ENCODE results near the gene FBXL16.

Gene FBXL16

DNA sequence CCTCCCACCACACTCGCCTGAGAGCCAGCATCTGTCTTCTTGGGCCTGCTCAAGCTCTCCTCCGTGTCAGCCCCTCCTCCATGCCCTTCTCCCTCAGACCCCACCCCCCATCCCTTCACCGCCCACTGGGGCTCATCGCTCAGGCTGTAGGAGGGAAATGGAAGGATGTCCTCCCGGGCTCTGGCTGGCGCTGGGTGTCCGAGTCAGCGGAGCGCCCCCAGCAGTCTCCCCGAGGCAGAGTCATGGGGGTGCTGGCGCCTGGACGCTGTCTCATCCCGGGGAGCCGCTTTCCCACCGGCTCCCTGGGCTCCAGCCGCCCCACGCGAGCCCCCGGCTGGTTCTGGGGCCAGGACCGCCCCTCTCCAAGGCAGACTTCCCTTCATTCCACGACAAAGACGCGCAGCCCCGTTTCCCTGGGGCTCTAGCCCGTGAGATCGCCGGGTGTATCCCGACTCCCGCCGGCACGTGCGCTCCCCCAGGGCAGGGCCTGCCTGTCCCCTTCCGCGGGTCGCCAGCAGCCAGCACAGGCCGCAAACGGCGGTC lies 14.9 kb upstream of the FBXL16 start:
- Histone ChIP-seq H4K20me1 (ENCODE audit: insufficient read depth, low read length) (no peaks in the 10 kb centered on the region), H2AFZ (ENCODE audit: low read length) (no peak overlapping the region), H3K9me3 (ENCODE audit: low read length) (no peaks in the 10 kb centered on the region), H3K27ac (ENCODE audit: low read depth, low read length, poor library complexity, severe bottlenecking) (peak overlapping the region; percentile 68), H3K4me3 (ENCODE audit: low read depth, low read length, poor library complexity, severe bottlenecking) (peak overlapping the region; percentile 89), H3K4me2 (ENCODE audit: low read length) (peak overlapping the region; percentile 93), H3K27me3 (ENCODE audit: insufficient read depth, low read length) (peaks cover 12% of the 10 kb centered on the region), H3K79me2 (ENCODE audit: insufficient read depth, low read length) (no peaks in the 10 kb centered on the region), H3F3A (ENCODE audit: insufficient read depth, low read length) (no peaks in the 10 kb centered on the region), H3K4me1 (ENCODE audit: insufficient read depth, low read length, severe bottlenecking) (peaks cover 31% of the 10 kb centered on the region), H3K9me2 (ENCODE audit: low read depth, low read length) (no peaks in the 10 kb centered on the region), H3K36me3 (ENCODE audit: insufficient read depth, low read length) (peaks cover 8% of the 10 kb centered on the region), H3K9ac (ENCODE audit: low read length) (peak overlapping the region; percentile 93)
- no peak for TF ChIP-seq EZH2 (IDR thresholded peaks at IDR 0.05; ENCODE audit: borderline replicate concordance, low read length)
- TF ChIP-seq, protein P1, sequence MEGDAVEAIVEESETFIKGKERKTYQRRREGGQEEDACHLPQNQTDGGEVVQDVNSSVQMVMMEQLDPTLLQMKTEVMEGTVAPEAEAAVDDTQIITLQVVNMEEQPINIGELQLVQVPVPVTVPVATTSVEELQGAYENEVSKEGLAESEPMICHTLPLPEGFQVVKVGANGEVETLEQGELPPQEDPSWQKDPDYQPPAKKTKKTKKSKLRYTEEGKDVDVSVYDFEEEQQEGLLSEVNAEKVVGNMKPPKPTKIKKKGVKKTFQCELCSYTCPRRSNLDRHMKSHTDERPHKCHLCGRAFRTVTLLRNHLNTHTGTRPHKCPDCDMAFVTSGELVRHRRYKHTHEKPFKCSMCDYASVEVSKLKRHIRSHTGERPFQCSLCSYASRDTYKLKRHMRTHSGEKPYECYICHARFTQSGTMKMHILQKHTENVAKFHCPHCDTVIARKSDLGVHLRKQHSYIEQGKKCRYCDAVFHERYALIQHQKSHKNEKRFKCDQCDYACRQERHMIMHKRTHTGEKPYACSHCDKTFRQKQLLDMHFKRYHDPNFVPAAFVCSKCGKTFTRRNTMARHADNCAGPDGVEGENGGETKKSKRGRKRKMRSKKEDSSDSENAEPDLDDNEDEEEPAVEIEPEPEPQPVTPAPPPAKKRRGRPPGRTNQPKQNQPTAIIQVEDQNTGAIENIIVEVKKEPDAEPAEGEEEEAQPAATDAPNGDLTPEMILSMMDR (IDR thresholded peaks at IDR 0.05; ENCODE audit: low read length), result peak; percentile 32; the same call in 1 of the 2 replicates

DNA sequence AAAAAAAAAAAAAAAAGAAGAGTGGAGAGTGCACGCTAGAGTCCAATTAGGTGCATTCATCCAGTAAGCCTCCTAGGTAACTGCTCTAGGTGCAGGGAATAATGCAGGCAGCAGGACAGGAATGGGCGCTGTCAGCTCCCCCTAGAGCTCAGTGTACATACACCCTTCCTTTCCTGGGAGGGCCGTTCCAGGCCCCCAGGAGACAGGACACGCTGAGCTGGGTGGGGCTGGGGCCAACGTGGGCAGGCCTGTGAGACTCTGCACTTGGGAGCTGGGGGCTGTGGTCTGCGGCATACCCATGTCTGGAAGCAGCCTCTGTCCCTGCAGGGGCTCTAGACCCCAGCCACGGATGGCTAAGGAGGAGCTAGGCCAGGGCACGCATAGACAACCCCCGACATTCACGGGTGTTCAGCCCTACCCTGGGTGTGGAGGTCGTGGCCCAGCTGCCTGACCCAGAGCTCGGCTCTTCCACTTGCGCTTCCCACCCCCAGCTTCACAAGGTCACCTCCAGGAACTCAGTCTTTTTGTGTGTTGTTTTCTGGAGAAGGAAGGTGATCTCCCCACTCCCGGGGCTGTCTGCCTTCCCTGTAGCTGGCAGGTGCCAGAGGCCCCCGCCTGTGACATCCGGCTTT lies 14.3 kb upstream of the FBXL16 start:
- H2AFZ ChIP-seq (ENCODE audit: low read length), result no peak overlapping the region
- no peaks in the 10 kb centered on the region for H4K20me1 ChIP-seq (ENCODE audit: insufficient read depth, low read length)
- no peaks in the 10 kb centered on the region for H3K9me2 ChIP-seq (ENCODE audit: low read depth, low read length)
- peak overlapping the region; percentile 93 for H3K9ac ChIP-seq (ENCODE audit: low read length)
- peaks cover 36% of the 10 kb centered on the region for H3K4me1 ChIP-seq (ENCODE audit: insufficient read depth, low read length, severe bottlenecking)
- no peak for TF ChIP-seq EZH2 (IDR thresholded peaks at IDR 0.05; ENCODE audit: borderline replicate concordance, low read length)
- TF ChIP-seq, protein P1 (IDR thresholded peaks at IDR 0.05; ENCODE audit: low read length), result peak; percentile 6; the same call in 1 of the 2 replicates
- peaks cover 12% of the 10 kb centered on the region for H3K27me3 ChIP-seq (ENCODE audit: insufficient read depth, low read length)
- no peak overlapping the region for H3K27ac ChIP-seq (ENCODE audit: low read depth, low read length, poor library complexity, severe bottlenecking)
- H3K4me3 ChIP-seq (ENCODE audit: low read depth, low read length, poor library complexity, severe bottlenecking), result peak overlapping the region; percentile 89
- H3K4me2 ChIP-seq (ENCODE audit: low read length), result peak overlapping the region; percentile 93
- peaks cover 8% of the 10 kb centered on the region for H3K36me3 ChIP-seq (ENCODE audit: insufficient read depth, low read length)
- H3K9me3 ChIP-seq (ENCODE audit: low read length), result no peaks in the 10 kb centered on the region
- no peaks in the 10 kb centered on the region for H3K79me2 ChIP-seq (ENCODE audit: insufficient read depth, low read length)
- H3F3A ChIP-seq (ENCODE audit: insufficient read depth, low read length), result no peaks in the 10 kb centered on the region

DNA sequence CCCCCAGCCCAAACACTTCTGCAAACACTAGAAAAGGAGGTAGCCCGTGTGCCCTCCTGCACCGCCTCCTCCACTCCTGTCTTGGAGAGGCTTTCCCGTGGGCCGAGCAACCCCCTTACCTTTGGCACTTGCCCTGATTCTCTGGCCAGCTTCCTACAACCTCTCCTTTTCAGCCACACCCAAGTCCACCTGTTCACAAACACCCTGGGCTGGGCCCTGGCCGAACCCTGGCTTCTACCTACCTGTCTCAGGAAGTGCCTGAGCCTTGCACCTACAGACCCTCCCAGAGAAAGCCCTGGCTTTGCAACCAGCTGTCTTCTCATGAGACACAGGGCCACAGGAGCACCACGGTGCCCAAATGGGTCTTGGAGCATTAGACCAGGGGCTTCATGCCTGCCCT lies 13.3 kb upstream of the FBXL16 start:
- Histone ChIP-seq H3F3A (ENCODE audit: insufficient read depth, low read length) (no peaks in the 10 kb centered on the region), H4K20me1 (ENCODE audit: insufficient read depth, low read length) (no peaks in the 10 kb centered on the region), H3K4me3 (ENCODE audit: low read depth, low read length, poor library complexity, severe bottlenecking) (no peak overlapping the region), H3K27ac (ENCODE audit: low read depth, low read length, poor library complexity, severe bottlenecking) (no peak overlapping the region), H3K79me2 (ENCODE audit: insufficient read depth, low read length) (no peaks in the 10 kb centered on the region), H3K9me2 (ENCODE audit: low read depth, low read length) (no peaks in the 10 kb centered on the region), H3K4me2 (ENCODE audit: low read length) (no peak overlapping the region), H3K9me3 (ENCODE audit: low read length) (no peaks in the 10 kb centered on the region), H3K27me3 (ENCODE audit: insufficient read depth, low read length) (peaks cover 18% of the 10 kb centered on the region), H3K4me1 (ENCODE audit: insufficient read depth, low read length, severe bottlenecking) (peaks cover 42% of the 10 kb centered on the region), H2AFZ (ENCODE audit: low read length) (no peak overlapping the region), H3K9ac (ENCODE audit: low read length) (no peak overlapping the region), H3K36me3 (ENCODE audit: insufficient read depth, low read length) (peaks cover 8% of the 10 kb centered on the region)
- no peak for TF ChIP-seq EZH2 (IDR thresholded peaks at IDR 0.05; ENCODE audit: borderline replicate concordance, low read length)
- TF ChIP-seq, protein P1 (IDR thresholded peaks at IDR 0.05; ENCODE audit: low read length), result no peak

Data from OCI-LY1 (cell line).